CD4-positive, alpha-beta T cell treated with Interleukin-4 for 4 hours (primary cell): ENCODE data around the gene PTPRN2.
"Not testable (repeated sequence)": the region's sequence is repeated elsewhere in the genome, so short reads cannot be mapped to it uniquely, and the experiment has no call there.

Source experiments
- DNase-seq: peaks from one replicate; pipeline ENCODE4 v3.0.0-alpha.2; 2020

PTPRN2 gene

GRCh38 chr7:157901816-157902610 is 685.6 kb downstream of the PTPRN2 start:
- not testable (repeated sequence) for DNase-seq

DNA sequence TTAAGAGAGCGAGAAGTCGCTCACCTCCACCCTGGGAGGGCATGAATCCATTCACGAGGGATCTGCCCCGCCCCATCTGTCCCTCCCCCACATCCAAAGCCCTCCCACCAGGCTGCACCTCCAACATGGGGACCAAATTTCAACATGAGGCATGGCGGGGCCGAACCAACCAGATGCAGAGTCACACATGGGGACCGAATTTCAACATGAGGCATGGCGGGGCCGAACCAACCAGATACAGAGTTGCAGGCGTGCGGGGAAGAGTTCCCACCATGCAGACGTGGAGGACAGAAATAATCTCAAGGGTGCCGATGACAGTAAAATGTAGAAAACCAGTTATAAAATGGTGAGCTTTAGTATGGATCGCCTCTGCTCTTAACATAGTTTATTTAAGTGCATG is 686.5 kb downstream of the PTPRN2 start:
- DNase-seq: no peak

- DNase-seq: no peak
These were observed 687.1 kb downstream of the PTPRN2 start for GRCh38 chr7:157900556-157900955.

- DNase-seq: no peak
These were observed 687.6 kb downstream of the PTPRN2 start for GRCh38 chr7:157900011-157900410.

DNA sequence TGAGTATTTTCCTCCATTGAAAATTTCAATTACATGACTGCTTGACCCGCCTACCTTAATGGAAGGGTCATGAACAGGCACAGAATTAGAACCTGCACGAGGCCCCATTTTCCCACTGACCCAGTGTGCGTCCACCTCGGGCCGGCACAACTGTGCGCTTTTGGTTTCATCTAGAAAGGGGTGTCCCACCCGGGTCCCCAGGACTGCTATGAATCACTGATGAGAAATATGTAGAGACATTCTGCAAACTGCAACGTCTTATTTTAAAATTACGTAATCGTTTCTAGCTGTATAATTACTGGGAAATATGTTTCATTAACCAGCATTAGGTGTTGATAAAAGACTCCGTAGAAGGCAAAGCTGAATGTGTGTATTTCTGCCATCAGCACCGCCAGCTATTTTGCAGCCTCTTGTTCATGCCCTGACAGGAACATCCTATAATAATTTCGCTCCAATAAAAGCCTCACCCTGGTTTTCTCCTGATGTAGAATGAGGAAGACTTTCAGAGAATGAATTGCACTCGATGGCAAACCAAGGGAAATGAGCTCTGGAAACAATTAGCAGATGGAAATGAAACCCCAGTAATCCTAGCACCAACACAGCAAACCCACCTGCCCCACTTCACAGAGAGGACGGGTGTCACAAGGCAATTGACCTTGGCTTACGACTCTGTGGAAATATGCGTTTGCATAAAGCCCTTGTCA is 688.7 kb downstream of the PTPRN2 start:
- DNase-seq: no peak

- no peak for DNase-seq
These were observed 689.4 kb downstream of the PTPRN2 start for GRCh38 chr7:157898261-157898660.

DNA sequence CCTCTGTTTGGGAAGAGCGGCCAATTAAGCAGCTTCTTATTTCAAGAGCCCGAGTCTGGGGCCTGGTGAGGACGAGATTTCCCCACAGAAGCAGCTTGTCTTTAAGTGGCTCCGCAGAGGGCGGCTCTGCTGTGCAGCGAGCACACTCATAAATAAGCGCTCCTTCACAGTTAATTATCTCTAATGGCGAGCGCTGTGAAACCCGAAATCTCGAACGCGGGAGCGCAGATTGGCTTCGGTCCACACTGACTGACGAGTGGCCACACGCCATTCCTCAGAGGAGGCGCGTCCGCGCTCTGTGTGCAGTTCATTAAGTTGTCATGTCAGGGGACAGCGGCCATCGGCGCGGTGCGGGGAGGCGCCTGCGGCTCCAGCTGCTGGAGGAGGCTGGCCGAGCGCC is 689.9 kb downstream of the PTPRN2 start:
- DNase-seq: no peak

- no peak for DNase-seq
These were observed 690.7 kb downstream of the PTPRN2 start for GRCh38 chr7:157896774-157897555.

GRCh38 chr7:157896376-157896675 is 691.3 kb downstream of the PTPRN2 start:
- DNase-seq: not testable (repeated sequence)

DNA sequence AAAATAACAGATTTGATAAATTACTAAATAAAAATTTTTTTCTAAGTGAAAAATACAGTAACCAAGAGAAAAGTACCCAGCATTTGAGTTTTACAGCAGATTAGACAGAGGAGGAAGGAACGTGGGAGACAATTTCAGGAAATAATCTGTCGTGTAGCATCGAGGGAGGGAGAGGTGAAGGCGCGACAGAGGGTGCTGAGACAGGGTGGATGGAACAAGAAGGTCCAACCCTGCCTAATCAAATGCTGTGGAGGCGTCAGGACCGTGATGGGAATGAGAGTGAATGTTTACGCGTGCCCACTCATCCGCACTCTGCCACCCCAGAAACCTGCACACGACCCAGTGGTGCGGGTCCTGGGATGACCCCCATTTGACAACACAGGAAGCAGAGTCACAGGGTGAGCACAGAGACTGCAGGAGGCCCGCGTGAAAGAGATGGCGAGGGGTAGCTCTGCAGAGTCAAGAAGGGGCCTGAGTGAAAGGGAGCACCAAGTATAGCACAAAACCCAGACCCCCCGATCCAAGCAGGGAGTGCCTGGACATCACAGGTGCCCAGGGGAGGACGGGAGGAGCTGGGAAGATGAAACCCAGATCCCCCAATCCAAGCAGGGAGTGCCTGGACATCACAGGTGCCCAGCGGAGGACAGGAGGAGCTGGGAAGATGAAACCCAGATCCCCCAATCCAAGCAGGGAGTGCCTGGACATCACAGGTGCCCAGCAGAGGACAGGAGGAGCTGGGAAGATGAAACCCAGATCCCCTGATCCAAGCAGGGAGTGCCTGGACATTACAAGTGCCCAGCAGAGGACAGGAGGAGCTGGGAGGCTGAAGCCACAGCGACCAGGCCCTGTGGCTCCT is 691.9 kb downstream of the PTPRN2 start:
- no peak for DNase-seq

DNA sequence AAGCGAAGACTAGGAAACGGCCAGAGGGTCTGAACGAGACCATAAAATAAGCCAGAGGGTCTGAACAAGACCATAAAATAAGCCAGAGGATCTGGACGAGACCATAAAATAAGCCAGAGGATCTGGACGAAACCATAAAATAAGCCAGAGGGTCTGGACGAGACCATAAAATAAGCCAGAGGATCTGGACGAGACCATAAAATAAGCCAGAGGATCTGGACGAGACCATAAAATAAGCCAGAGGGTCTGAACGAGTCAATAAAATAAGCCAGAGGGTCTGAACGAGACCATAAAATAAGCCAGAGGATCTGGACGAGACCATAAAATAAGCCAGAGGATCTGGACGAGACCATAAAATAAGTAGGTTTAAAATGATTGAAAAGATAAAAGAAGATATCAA is 692.5 kb downstream of the PTPRN2 start:
- not testable (repeated sequence) for DNase-seq

DNA sequence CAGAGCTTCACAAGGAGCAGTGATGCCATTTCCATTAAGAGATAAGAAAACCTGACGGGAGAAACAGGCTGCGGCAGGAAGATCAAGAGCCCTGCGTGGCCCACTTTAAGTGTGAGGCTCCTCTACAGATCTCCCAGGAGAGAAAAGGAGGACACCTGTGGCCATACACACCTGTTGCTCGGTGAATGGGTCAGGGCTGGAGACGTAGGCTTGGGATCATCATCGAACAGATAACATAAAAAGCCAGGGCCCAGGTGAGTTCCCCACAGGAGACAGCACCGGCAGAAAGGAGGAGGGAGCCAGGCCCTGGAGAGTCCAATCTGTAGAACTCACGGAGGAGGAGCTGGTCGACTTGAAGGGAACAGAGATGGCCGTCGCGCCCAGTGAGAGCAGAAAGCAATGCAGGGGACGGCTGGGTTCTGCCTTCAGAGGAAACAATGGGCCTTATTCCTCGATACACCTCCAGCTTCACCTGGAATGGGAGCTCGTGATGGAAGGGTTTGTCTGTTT is 694.0 kb downstream of the PTPRN2 start:
- no peak for DNase-seq

DNA sequence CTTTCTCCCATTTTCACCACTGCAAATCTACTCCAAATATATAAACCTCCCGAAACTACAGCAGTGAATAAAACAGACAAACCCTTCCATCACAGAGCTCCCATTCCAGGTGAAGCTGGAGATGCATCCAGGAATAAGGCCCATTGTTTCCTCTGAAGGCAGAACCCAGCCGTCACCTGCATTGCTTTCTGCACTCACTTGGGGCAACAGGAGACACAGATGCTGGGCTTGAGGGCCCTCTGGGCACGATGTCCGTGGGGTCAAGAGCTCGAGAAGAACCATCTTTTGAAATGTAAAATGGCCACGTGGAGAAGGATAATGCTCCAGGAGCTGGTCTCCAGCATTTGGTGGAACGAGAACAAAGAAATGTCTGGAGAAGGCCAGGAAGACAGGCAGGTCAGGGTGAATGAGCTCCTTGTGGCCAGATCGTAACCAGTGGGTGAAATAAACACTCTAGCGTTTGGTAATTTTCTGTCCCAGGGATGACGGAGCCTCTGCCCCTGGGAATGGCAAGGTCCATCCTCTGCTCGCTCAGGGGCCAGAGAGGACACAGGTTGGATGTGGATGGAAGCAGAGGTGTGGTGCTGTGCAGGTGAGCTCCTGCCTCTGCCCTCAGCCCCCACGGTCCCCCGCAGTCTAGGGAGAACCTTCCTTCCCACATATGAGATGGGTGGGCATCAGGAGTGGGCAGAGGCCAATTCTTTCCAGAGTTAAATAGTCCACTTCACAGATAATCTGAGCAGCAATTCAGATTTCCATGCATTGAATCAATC is 694.7 kb downstream of the PTPRN2 start:
- no peak for DNase-seq

- DNase-seq: no peak
These were observed 696.7 kb downstream of the PTPRN2 start for GRCh38 chr7:157890921-157891401.

DNA sequence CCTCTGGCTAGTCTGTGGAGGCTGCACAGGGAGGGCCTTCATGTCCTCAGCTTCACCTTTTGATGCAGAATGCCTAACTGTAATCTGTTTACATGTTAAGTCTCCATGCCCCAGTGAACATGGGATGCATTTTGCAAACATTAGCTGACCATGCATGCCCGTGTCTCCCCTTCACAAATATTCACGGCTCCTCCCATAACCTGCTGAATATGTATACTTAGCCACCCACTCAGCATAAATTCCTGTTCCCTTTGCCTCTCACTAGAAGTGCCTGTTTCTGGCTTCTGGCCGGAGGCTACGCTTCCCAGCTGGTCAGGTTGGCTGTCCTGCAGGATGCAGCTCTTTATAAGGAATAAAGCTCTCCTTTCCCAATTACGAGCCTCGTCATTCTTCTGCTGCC is 698.1 kb downstream of the PTPRN2 start:
- no peak for DNase-seq

GRCh38 chr7:157888579-157888978 is 699.0 kb downstream of the PTPRN2 start:
- DNase-seq: no peak

DNA sequence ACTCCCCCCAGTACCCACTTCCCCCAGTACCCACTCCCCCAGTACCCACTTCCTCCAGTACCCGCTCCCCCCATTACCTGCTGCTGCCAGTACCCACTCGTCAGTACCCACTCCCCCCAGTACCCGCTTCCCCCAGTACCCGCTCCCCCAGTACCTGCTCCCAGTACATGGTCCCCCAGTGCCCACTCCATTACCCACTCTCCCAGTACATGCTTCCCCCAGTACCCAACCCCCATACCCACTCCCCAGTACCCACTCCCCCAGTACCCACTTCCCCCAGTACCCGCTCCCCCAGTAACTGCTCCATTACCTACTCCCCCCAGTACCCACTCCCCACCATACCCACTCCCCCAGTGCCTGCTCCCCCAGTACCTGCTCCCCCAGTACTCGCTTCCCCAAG is 700.2 kb downstream of the PTPRN2 start:
- no peak for DNase-seq

DNA sequence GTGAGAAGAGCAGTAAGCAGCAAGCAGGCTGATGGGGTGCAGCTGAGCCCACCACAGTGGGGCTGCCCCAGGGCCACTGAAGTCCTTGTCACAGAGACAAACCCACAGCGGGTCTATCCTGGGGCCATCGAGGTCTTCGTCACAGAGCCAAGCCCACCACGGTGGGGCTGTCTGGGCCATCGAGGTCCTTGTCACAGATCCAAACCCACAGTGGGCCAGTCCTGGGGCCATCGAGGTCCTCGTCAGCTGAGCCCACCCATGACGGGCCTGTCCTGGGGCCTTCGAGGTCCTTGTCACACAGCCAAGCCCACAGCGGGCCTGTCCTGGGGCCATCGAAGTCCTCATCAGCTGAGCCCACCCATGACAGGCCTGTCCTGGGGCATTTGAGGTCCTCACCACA is 700.9 kb downstream of the PTPRN2 start:
- DNase-seq: no peak

- DNase-seq: no peak
These were observed 701.4 kb downstream of the PTPRN2 start for GRCh38 chr7:157886266-157886665.

GRCh38 chr7:157885140-157885539 is 702.5 kb downstream of the PTPRN2 start:
- no peak for DNase-seq

DNA sequence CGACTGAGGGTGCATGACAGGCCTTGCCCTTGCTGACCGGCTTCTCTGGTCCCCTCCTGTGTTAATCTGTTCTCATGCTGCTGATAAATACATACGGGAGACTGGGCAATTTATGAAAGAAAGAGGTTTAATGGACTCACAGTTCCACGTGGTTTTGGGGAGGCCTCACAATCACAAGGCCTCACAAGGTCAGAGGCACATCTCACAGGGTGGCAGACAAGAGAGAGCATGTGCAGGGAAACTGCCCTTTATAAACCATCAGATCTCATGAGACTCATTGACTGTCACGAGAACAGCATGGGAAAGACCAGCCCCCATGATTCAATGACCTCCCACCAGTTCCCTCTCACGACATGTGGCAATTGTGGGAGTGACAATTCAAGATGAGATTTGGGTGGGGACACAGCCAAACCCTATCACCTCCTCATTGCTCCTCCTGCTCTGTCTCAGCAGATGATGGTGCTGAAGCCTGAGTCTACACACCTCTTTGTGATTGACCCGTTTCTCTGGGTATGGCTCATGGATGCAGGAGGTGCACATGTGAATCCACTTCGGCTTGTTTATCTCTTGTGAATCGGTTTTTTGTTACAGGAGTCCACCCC is 703.1 kb downstream of the PTPRN2 start:
- no peak for DNase-seq
